ENCODE measurements around the gene IL20.

Gene IL20

GRCh38 chr1:206824331-206824730 lies 41.1 kb upstream of the IL20 start:
- no peak overlapping the region for H2AFZ ChIP-seq (ENCODE audit: low read depth, low read length)
- H3K4me3 ChIP-seq (ENCODE audit: low read length): no peak overlapping the region
- H3K27me3 ChIP-seq (ENCODE audit: low read depth, low read length): no peaks in the 10 kb centered on the region
- H3K79me2 ChIP-seq (ENCODE audit: low read length): no peaks in the 10 kb centered on the region
- no peak for TF ChIP-seq CTCF (IDR thresholded peaks at IDR 0.05; ENCODE audit: low read depth, low read length)
- no peak for TF ChIP-seq EZH2phosphoT487 (IDR thresholded peaks at IDR 0.05; ENCODE audit: low read depth)
- H3K4me2 ChIP-seq (ENCODE audit: low read length): peak overlapping the region; percentile 22; the same call in 1 of the 2 replicates
- H4K20me1 ChIP-seq (ENCODE audit: insufficient read depth, low read length): no peaks in the 10 kb centered on the region
- peaks cover 12% of the 10 kb centered on the region for H3K4me1 ChIP-seq (ENCODE audit: low read length)
- H3K36me3 ChIP-seq (replicated peaks; ENCODE audit: low read depth, low read length): no peaks in the 10 kb centered on the region
- H3K27ac ChIP-seq (ENCODE audit: low read length): no peak overlapping the region
- no peaks in the 10 kb centered on the region for H3K9me3 ChIP-seq (ENCODE audit: insufficient read depth, low read length)
- no peak overlapping the region for H3K9ac ChIP-seq (ENCODE audit: low read length)

GRCh38 chr1:206826394-206826793 lies 39.0 kb upstream of the IL20 start:
- Histone ChIP-seq H3K4me1 (ENCODE audit: low read length) (peaks cover 20% of the 10 kb centered on the region), H3K27me3 (ENCODE audit: low read depth, low read length) (peaks cover 5% of the 10 kb centered on the region), H3K36me3 (replicated peaks; ENCODE audit: low read depth, low read length) (no peaks in the 10 kb centered on the region), H3K79me2 (ENCODE audit: low read length) (no peaks in the 10 kb centered on the region), H4K20me1 (ENCODE audit: insufficient read depth, low read length) (no peaks in the 10 kb centered on the region), H2AFZ (ENCODE audit: low read depth, low read length) (no peak overlapping the region), H3K27ac (ENCODE audit: low read length) (no peak overlapping the region), H3K4me3 (ENCODE audit: low read length) (no peak overlapping the region), H3K4me2 (ENCODE audit: low read length) (no peak overlapping the region), H3K9me3 (ENCODE audit: insufficient read depth, low read length) (no peaks in the 10 kb centered on the region), H3K9ac (ENCODE audit: low read length) (no peak overlapping the region)
- TF ChIP-seq CTCF (IDR thresholded peaks at IDR 0.05; ENCODE audit: low read depth, low read length) (no peak), EZH2phosphoT487 (IDR thresholded peaks at IDR 0.05; ENCODE audit: low read depth) (no peak)

DNA sequence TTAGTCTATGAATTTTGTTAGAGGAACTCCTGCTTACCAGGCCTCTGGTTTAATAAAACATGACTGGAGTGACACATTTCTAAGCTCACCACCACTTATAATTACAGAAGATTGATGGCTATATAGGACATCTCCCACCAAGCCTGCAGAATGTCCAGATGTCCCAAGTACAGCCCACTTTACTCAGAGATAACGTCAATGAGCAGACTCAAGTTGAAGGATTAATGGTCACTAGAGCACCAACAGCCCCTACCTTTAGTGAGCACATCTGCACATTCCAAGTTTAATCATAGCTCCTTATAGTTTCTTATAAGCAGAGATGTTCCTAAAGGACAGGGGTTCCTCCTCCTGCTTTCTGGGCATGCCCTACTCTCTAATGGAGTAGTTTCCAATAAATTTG lies 37.4 kb upstream of the IL20 start:
- H3K9me3 ChIP-seq (ENCODE audit: insufficient read depth, low read length): no peaks in the 10 kb centered on the region
- H3K4me1 ChIP-seq (ENCODE audit: low read length): peaks cover 21% of the 10 kb centered on the region
- peaks cover 6% of the 10 kb centered on the region for H3K27me3 ChIP-seq (ENCODE audit: low read depth, low read length)
- H4K20me1 ChIP-seq (ENCODE audit: insufficient read depth, low read length): no peaks in the 10 kb centered on the region
- H3K36me3 ChIP-seq (replicated peaks; ENCODE audit: low read depth, low read length): no peaks in the 10 kb centered on the region
- H2AFZ ChIP-seq (ENCODE audit: low read depth, low read length): no peak overlapping the region
- no peak overlapping the region for H3K4me2 ChIP-seq (ENCODE audit: low read length)
- H3K79me2 ChIP-seq (ENCODE audit: low read length): no peaks in the 10 kb centered on the region
- H3K4me3 ChIP-seq (ENCODE audit: low read length): no peak overlapping the region
- TF ChIP-seq CTCF (IDR thresholded peaks at IDR 0.05; ENCODE audit: low read depth, low read length) (no peak), EZH2phosphoT487 (IDR thresholded peaks at IDR 0.05; ENCODE audit: low read depth) (no peak)
- H3K9ac ChIP-seq (ENCODE audit: low read length): no peak overlapping the region
- H3K27ac ChIP-seq (ENCODE audit: low read length): no peak overlapping the region

- no peak overlapping the region for H3K27ac ChIP-seq (ENCODE audit: low read length)
- peaks cover 24% of the 10 kb centered on the region for H3K4me1 ChIP-seq (ENCODE audit: low read length)
- H3K9ac ChIP-seq (ENCODE audit: low read length): no peak overlapping the region
- H4K20me1 ChIP-seq (ENCODE audit: insufficient read depth, low read length): no peaks in the 10 kb centered on the region
- no peaks in the 10 kb centered on the region for H3K36me3 ChIP-seq (replicated peaks; ENCODE audit: low read depth, low read length)
- no peak overlapping the region for H3K4me2 ChIP-seq (ENCODE audit: low read length)
- no peaks in the 10 kb centered on the region for H3K79me2 ChIP-seq (ENCODE audit: low read length)
- peaks cover 13% of the 10 kb centered on the region for H3K27me3 ChIP-seq (ENCODE audit: low read depth, low read length)
- H3K4me3 ChIP-seq (ENCODE audit: low read length): no peak overlapping the region
- H2AFZ ChIP-seq (ENCODE audit: low read depth, low read length): no peak overlapping the region
- no peaks in the 10 kb centered on the region for H3K9me3 ChIP-seq (ENCODE audit: insufficient read depth, low read length)
- TF ChIP-seq EZH2phosphoT487 (IDR thresholded peaks at IDR 0.05; ENCODE audit: low read depth) (no peak), CTCF (IDR thresholded peaks at IDR 0.05; ENCODE audit: low read depth, low read length) (no peak)
These were observed 36.7 kb upstream of the IL20 start for GRCh38 chr1:206828765-206829164.
